NT2/D1 (cell line): ENCODE data around the gene ASB4.

Experiments
- YY1 ChIP-seq: IDR thresholded peaks from 2 replicates; pipeline ENCODE4 v1.6.1; 2011; ENCODE audit not compliant: insufficient read length, insufficient read depth
- ZNF274 ChIP-seq: IDR thresholded peaks from 2 replicates; pipeline ENCODE4 v1.6.1; 2011; ENCODE audit warnings: mild to moderate bottlenecking, low read depth, low read length

DNA sequence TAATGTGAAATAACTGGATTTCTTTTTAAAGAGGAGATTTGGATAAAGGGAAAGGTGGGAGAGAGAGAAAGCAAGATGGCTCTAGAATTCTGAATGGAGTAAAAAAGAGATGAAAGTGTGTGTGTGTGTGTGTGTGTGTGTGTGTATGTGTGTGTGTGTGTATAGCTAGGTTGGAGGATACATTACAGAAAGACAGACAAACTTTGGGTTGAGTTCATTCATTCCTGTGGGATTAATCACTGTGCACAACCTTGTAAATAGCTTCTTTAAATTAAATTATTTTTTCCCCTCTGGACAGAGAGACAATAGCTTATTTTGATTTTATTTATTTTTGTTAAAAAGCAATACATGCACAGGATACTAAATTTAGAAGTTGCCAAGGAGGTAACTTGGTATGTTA is 7.5 kb downstream of the ASB4 start:
- TF ChIP-seq YY1 (no peak), ZNF274 (no peak)
